ENCODE measurements around the gene LKAAEAR1.

LKAAEAR1 gene

DNA sequence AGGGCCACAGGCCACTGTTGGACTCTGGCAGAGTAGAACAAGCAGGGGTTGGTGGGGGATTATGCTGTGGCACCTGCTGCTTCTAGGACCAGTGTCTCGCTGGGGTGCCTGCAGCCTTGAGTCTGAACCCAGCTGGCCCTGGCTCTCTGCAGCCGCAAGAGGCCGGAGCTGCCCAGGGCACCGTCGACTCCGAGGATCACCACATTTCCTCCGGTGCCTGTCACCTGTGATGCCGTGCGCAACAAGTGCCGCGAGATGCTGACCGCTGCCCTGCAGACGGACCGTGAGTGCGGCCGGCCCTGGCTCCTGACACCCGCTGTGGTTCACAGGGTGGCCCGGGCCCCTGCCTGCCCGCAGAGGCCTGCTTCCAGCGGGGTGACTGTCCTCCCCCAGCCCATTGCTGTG is 15.0 kb downstream of the LKAAEAR1 start:
- no peak overlapping the region for H3K27ac ChIP-seq
- TF ChIP-seq ZFX (IDR thresholded peaks at IDR 0.05; ENCODE audit: borderline replicate concordance): no peak
- no peak for TF ChIP-seq CTCF (IDR thresholded peaks at IDR 0.05)

GRCh38 chr20:64068386-64069208 is 15.6 kb downstream of the LKAAEAR1 start:
- no peak for TF ChIP-seq CTCF (IDR thresholded peaks at IDR 0.05)
- TF ChIP-seq ZFX (IDR thresholded peaks at IDR 0.05; ENCODE audit: borderline replicate concordance): no peak
- no peak overlapping the region for H3K27ac ChIP-seq

DNA sequence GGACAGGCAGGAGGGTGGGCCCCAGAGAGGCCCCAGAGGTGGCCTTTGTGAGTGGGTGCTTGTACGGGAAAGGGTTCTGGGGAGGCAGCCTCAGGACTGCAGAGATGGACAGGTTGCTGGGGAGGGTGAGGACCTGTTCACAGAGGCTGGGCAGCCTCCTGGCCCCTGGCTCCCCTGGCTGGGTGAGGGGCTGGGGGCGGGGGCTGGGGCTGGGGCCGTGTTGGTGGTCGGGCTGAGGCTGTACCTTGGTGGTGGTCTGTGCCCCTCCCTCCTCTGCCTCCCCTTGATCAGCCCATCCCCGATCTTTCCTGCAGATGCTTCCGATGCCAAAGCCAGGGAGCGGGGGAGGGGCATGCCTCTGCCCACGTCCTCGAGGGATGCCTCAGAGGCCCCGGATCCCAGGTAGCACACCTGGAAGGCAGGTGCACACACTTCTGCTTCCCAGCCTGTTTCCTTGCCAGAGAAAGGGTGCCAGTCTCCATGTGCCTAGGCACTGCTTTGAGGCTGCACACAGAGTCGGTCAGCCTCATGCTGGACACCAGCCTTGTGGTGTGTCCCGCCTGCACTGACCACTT is 16.4 kb downstream of the LKAAEAR1 start:
- TF ChIP-seq ZFX (IDR thresholded peaks at IDR 0.05; ENCODE audit: borderline replicate concordance): no peak
- no peak for TF ChIP-seq CTCF (IDR thresholded peaks at IDR 0.05)
- H3K27ac ChIP-seq: no peak overlapping the region

DNA sequence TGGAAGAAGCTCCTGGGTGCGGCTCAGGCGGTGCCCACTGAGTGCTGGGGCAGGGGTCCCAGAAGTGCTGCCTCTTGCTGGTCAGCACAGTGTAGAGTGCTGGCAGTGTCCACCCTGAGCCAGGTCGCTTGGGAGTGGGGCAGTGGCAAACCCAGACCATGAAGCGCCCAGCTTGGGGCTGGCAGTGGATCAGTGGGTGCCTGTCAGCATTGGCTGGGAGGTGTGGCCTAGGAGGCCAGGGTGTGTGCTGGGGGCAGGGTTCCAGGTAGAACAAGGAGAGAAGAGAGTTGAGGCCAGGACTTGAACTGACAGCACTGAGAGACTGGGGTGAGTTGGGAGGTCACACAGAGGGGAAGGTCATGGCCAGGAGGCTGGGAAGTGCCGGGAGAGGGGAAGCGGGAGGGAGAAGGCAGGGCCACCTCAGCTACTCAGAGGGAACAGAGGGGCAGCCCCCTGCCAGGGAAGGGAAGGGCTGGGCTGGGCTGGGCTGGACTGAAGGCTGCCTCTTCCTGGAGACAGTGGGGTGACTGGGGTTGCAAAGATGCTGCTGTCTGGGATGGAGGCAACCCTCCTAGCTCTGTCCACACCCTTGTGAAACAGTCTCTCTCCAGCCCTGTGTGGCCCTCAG is 17.1 kb downstream of the LKAAEAR1 start:
- no peak for TF ChIP-seq ZFX (IDR thresholded peaks at IDR 0.05; ENCODE audit: borderline replicate concordance)
- no peak for TF ChIP-seq CTCF (IDR thresholded peaks at IDR 0.05)
- no peak overlapping the region for H3K27ac ChIP-seq

DNA sequence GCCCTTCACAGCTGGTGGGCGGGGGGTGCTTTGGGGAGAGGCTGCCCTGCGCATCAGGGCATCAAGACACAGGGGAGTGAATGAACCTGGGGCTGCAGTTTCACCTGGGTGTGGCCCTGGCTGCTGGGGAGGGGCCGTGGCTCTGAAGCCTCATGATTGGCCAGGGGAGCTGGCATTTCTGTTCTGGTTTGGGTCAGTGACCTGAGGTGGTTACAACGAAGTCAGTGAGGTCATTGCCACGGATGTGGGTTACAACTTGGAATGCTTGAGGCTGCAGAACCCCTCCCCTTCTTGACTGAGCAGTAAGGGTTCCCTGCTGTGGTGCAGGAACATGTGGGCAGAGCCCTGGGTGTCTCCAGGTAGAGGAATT is 18.2 kb downstream of the LKAAEAR1 start:
- no peak overlapping the region for H3K27ac ChIP-seq
- no peak for TF ChIP-seq ZFX (IDR thresholded peaks at IDR 0.05; ENCODE audit: borderline replicate concordance)
- no peak for TF ChIP-seq CTCF (IDR thresholded peaks at IDR 0.05)

- TF ChIP-seq CTCF (IDR thresholded peaks at IDR 0.05): no peak
- no peak overlapping the region for H3K27ac ChIP-seq
These were observed 18.9 kb downstream of the LKAAEAR1 start for GRCh38 chr20:64065062-64065973.
